ENCODE data around the gene POU4F2. TPM values are rescaled to one million over a fixed set of nuclear protein-coding genes. Genes with fewer than 3 reads are reported as not detected.

POU4F2 gene
- total RNA-seq = not detected in 2 replicates

DNA sequence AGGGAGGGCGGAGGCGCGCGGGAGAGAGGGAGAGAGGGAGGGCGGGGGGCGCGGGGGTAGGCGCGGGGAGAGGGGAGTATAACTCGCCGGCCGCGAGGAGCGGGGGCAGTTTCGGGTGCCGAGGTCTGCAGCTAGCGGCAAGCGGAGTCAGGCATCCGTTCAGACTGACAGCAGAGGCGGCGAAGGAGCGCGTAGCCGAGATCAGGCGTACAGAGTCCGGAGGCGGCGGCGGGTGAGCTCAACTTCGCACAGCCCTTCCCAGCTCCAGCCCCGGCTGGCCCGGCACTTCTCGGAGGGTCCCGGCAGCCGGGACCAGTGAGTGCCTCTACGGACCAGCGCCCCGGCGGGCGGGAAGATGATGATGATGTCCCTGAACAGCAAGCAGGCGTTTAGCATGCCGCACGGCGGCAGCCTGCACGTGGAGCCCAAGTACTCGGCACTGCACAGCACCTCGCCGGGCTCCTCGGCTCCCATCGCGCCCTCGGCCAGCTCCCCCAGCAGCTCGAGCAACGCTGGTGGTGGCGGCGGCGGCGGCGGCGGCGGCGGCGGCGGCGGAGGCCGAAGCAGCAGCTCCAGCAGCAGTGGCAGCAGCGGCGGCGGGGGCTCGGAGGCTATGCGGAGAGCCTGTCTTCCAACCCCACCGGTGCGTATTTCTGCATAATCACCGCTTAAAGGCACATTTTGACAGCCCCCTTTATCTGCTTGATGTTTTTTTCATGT, at the start of gene POU4F2:
POU4F2 (plus strand) TSS at position 108 of the 720 bp plus-strand sequence; CDS start at position 356, 248 bp downstream.

Other genes with a start within 250 kb of the POU4F2 start
- 11.1 and 16.2 TPM in 2 replicates for gene SLC10A7, start 117.0 kb upstream of the POU4F2 start, total RNA-seq